Peyer's patch (tissue), 4 donors: ENCODE measurements around the gene ELF2. TPM values are rescaled to one million over a fixed set of nuclear protein-coding genes. Genes with fewer than 3 reads are reported as not detected.
"Not testable (repeated sequence)": the region's sequence is repeated elsewhere in the genome, so short reads cannot be mapped to it uniquely, and the experiment has no call there.

ENCODE experiments used
- DNase-seq, 3 donors: peaks; one replicate each; pipeline ENCODE4 v3.0.0-alpha.2; 2017 to 2019
- H3K27ac ChIP-seq, 4 donors: fragments of 200-600 bp; sonication (generic); one replicate each; pipeline ENCODE4 v1.5.1; 2016 to 2019
- H3K27me3 ChIP-seq, 2 donors: fragments of 200-600 bp; sonication (generic); one replicate each; pipeline ENCODE4 v1.5.1; 2019
- H3K36me3 ChIP-seq, 3 donors: fragments of 200-600 bp; sonication (generic); one replicate each; pipeline ENCODE4 v1.5.1; 2016 to 2019
- H3K4me1 ChIP-seq, 4 donors: fragments of 200-600 bp; sonication (generic); one replicate each; pipeline ENCODE4 v1.5.1; 2016 to 2019
- H3K4me3 ChIP-seq, 4 donors: fragments of 200-600 bp; sonication (generic); 1 replicate in 3 of 4; 2 replicates in 1 of 4; pipeline ENCODE4 v1.5.1; 2016 to 2019; ENCODE audit warnings: mild to moderate bottlenecking in 1 of 4
- H3K9me3 ChIP-seq, 4 donors: fragments of 200-600 bp; sonication (generic); one replicate each; pipeline ENCODE4 v1.5.1; 2016 to 2019; ENCODE audit warnings: mild to moderate bottlenecking in 1 of 4
- CTCF ChIP-seq, 6 experiments: fragments of 450-650 bp in 4 of 6; fragments of 200-600 bp in 2 of 6; sonication (generic) in 1 of 6; IDR thresholded peaks; one replicate each; pipeline ENCODE4 v1.5.1; 2017 to 2019; ENCODE audit warnings: antibody characterized with exemption in 6 of 6, mild to moderate bottlenecking in 3 of 6, moderate library complexity in 1 of 6
- POLR2A ChIP-seq, 2 donors: fragments of 450-650 bp; IDR thresholded peaks; one replicate each; pipeline ENCODE4 v1.5.1; 2017; ENCODE audit warnings: antibody characterized with exemption in 2 of 2, mild to moderate bottlenecking in 2 of 2, moderate library complexity in 2 of 2
- total RNA-seq, 4 donors: library from RNA; depleted of rRNA; stranded (reverse); fragments of >200 nt; gene quantifications; one replicate each; pipeline ENCODE4 v1.1.0, GENCODE V29; 2016

Gene ELF2
- total RNA-seq, 4 donors from 2014 or later, result 47.1 to 75.1 (median 54.4) TPM

DNA sequence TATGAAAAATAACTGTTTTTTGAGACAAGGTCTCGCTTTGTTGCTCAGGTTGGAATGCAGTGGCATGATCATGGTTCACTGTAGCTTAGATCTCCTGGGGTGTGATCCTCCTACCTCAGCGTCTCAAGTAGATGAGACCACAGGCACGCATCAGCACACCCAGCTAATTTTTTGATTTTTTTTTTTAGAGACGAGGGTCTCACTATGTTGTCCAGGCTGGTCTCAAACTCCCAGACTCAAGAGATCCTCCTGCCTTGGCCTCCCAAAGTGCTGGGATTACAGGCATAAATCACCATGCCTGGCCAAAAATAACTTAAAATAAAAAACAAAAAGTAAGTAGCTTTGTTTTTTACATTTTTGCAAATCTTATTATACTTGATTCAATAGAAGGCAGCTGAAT lies 98.1 kb downstream of the ELF2 start:
- Histone ChIP-seq H3K4me1 (peaks cover 0 to 33% (median 5%) of the 10 kb centered on the region in 4 donors), H3K4me3 (no peak overlapping the region), H3K36me3 (no peaks in the 10 kb centered on the region), H3K9me3 (no peaks in the 10 kb centered on the region), H3K27me3 (no peaks in the 10 kb centered on the region), H3K27ac (no peak overlapping the region)
- DNase-seq, result no peak
- TF ChIP-seq POLR2A (IDR thresholded peaks at IDR 0.05) (no peak), CTCF (IDR thresholded peaks at IDR 0.05) (no peak)

- H3K27me3 ChIP-seq, result no peaks in the 10 kb centered on the region
- no peak for DNase-seq
- TF ChIP-seq CTCF (IDR thresholded peaks at IDR 0.05) (no peak), POLR2A (IDR thresholded peaks at IDR 0.05) (no peak)
- peaks cover 0 to 8% (median 0%) of the 10 kb centered on the region in 3 donors for H3K36me3 ChIP-seq
- no peak overlapping the region for H3K4me3 ChIP-seq
- H3K27ac ChIP-seq, result no peak overlapping the region
- H3K9me3 ChIP-seq, result no peaks in the 10 kb centered on the region
- peaks cover 0 to 33% (median 5%) of the 10 kb centered on the region in 4 donors for H3K4me1 ChIP-seq
Observed at GRCh38 chr4:139077567-139078355, 99.3 kb downstream of the ELF2 start.

DNA sequence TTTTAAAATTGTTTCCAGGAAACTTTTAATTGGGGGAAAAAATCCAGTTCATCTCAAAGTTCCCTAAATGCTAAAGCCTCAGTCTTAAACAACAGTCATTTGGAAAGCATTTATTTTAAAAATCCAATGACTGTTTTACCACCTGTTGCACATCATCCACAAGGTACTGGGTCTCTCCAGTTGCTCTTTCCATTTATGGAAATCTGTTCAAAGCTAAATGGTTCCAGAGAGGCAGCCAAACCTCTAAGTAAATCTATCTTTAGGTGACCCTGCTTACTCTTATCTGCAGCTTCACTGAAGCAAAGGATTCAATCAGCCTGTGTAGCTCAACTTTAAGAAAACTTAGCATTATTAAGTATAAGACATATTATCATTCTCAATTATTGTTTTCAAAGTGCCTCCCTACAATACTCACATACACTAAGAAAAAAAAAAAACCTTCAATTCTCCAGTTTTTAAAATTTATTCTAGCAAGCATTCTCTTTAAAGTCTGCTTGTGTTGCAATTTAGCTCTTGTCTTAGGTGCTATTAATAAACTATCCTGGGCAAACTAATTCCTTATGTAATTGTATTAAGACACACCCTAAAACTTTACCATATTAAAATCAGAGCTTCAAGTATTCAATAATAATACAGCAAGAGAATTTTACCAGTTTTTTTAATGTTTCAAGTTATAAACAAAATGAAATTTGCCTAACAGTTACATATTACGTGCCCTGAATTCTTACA lies 100.8 kb downstream of the ELF2 start:
- no peak for DNase-seq
- Histone ChIP-seq H3K4me1 (peaks cover 0 to 24% (median 0%) of the 10 kb centered on the region in 4 donors), H3K4me3 (no peak overlapping the region), H3K27me3 (no peaks in the 10 kb centered on the region), H3K36me3 (peaks cover 0 to 21% (median 0%) of the 10 kb centered on the region in 3 donors), H3K27ac (no peak overlapping the region), H3K9me3 (no peaks in the 10 kb centered on the region)
- TF ChIP-seq CTCF (IDR thresholded peaks at IDR 0.05) (no peak), POLR2A (IDR thresholded peaks at IDR 0.05) (no peak)

DNA sequence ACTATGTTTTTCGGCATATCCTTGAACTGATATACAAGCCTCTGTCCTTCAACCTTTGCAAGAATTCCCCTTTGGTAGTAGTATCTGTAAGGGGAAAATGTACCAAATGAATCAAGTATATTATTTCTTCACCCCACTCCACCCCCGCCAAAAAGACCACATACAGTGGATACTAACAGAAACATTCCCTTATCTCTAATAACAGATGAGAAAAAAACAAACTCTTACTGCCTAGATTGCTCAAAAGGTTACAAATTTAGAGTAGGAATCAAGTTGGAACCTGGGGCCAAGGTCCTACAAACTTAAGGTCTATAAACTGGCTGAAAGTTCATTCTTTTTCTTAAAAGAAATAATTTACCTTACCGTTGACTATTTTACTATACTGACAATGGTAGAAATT lies 116.4 kb downstream of the ELF2 start:
- Histone ChIP-seq H3K4me1 (no peaks in the 10 kb centered on the region), H3K27ac (no peak overlapping the region), H3K27me3 (no peaks in the 10 kb centered on the region), H3K4me3 (no peak overlapping the region), H3K9me3 (no peaks in the 10 kb centered on the region), H3K36me3 (peaks cover 0 to 94% (median 0%) of the 10 kb centered on the region in 3 donors)
- DNase-seq, result no peak
- TF ChIP-seq CTCF (IDR thresholded peaks at IDR 0.05) (no peak), POLR2A (IDR thresholded peaks at IDR 0.05) (no peak)

DNA sequence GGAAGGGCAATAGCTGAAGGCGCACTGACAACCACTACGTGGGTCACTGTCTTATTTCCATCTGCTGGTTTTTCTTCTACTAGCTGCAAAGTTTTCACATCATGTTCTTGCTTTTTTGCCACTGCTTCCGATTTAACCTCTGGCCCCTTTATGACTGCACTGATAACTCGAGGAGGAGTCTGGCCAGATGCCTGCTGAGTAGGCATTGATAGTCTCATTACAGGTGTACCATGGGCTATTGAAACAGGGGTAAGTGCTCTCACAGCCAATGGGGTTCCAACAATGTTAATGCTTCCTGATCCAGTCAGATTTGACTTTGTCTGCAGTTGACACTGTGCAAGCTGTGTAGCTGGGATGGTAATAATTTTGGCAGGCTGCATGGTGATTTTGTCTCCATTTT lies 118.0 kb downstream of the ELF2 start:
- peak in 1 of 3 donors; percentile 52 for DNase-seq
- H3K9me3 ChIP-seq, result not testable (repeated sequence)
- peaks cover 0 to 93% (median 0%) of the 10 kb centered on the region in 3 donors for H3K36me3 ChIP-seq

More for the DNA sequence above, 118.0 kb downstream of the ELF2 start:
- H3K4me1 ChIP-seq, H3K27me3 ChIP-seq, H3K27ac ChIP-seq, H3K4me3 ChIP-seq: not testable (repeated sequence)
